Chondrocyte (in vitro differentiated cells): ENCODE results near the gene DUSP22. TPM values are rescaled to one million over a fixed set of nuclear protein-coding genes. Genes with fewer than 3 reads are reported as not detected.

Experiments
- DNase-seq: peaks from one replicate; pipeline ENCODE4 v3.0.0; 2021; ENCODE audit warnings: mixed read lengths, low spot score
- H3K27ac Mint-ChIP-seq: one replicate; pipeline ENCODE4 v1.8.0; 2021; ENCODE audit warnings: mild to moderate bottlenecking, moderate library complexity, mixed read lengths; ENCODE audit not compliant: unreplicated experiment
- H3K27me3 Mint-ChIP-seq: 2 replicates; pipeline ENCODE4 v1.8.0; 2021; ENCODE audit warnings: low read depth, mixed read lengths
- H3K36me3 Mint-ChIP-seq: 2 replicates; pipeline ENCODE4 v1.8.0; 2021; ENCODE audit warnings: low read depth, mixed read lengths
- H3K4me1 Mint-ChIP-seq: 2 replicates; pipeline ENCODE4 v1.8.0; 2021; ENCODE audit warnings: low read depth, mild to moderate bottlenecking, mixed read lengths
- H3K4me3 Mint-ChIP-seq: one replicate; pipeline ENCODE4 v1.8.0; 2021; ENCODE audit warnings: mild to moderate bottlenecking, moderate library complexity, mixed read lengths; ENCODE audit not compliant: unreplicated experiment
- H3K9me3 Mint-ChIP-seq: 2 replicates; pipeline ENCODE4 v1.8.0; 2021; ENCODE audit warnings: low read depth, mixed read lengths
- CTCF ChIP-seq: fragments of 200-600 bp; sonication (generic); IDR thresholded peaks from 2 replicates; pipeline ENCODE4 v1.5.0; 2021; ENCODE audit warnings: antibody characterized with exemption, mild to moderate bottlenecking, moderate library complexity
- total RNA-seq: library from RNA; stranded (reverse); gene quantifications from 3 replicates; pipeline ENCODE4 v1.2.1, GENCODE V29; 2021

Gene DUSP22
- total RNA-seq, 1 donor from 2014 or later, result 34.2 TPM

GRCh38 chr6:264626-265025 lies 27.7 kb upstream of the DUSP22 start:
- Mint-ChIP-seq H3K4me1 (no peaks in the 10 kb centered on the region), H3K9me3 (peaks cover 12% of the 10 kb centered on the region), H3K36me3 (no peaks in the 10 kb centered on the region), H3K27me3 (peaks cover 10% of the 10 kb centered on the region), H3K27ac (no peak overlapping the region), H3K4me3 (no peak overlapping the region)
- no peak for DNase-seq
- no peak for TF ChIP-seq CTCF

GRCh38 chr6:268394-268935 lies 23.8 kb upstream of the DUSP22 start:
- no peak overlapping the region for H3K27ac Mint-ChIP-seq
- no peaks in the 10 kb centered on the region for H3K4me1 Mint-ChIP-seq
- no peak overlapping the region for H3K4me3 Mint-ChIP-seq
- no peak for DNase-seq
- peaks cover 22% of the 10 kb centered on the region for H3K27me3 Mint-ChIP-seq
- TF ChIP-seq CTCF, result no peak
- no peaks in the 10 kb centered on the region for H3K36me3 Mint-ChIP-seq
- H3K9me3 Mint-ChIP-seq, result peaks cover 18% of the 10 kb centered on the region

- Mint-ChIP-seq H3K27me3 (peaks cover 21% of the 10 kb centered on the region), H3K36me3 (no peaks in the 10 kb centered on the region), H3K9me3 (peaks cover 18% of the 10 kb centered on the region), H3K4me3 (no peak overlapping the region), H3K27ac (no peak overlapping the region), H3K4me1 (no peaks in the 10 kb centered on the region)
- no peak for TF ChIP-seq CTCF
- DNase-seq, result no peak
Measured at GRCh38 chr6:273551-274058, 18.7 kb upstream of the DUSP22 start.

- peaks cover 10% of the 10 kb centered on the region for H3K27me3 Mint-ChIP-seq
- H3K36me3 Mint-ChIP-seq, result no peaks in the 10 kb centered on the region
- H3K4me1 Mint-ChIP-seq, result no peaks in the 10 kb centered on the region
- no peak overlapping the region for H3K4me3 Mint-ChIP-seq
- TF ChIP-seq CTCF, result no peak
- peaks cover 9% of the 10 kb centered on the region for H3K9me3 Mint-ChIP-seq
- no peak overlapping the region for H3K27ac Mint-ChIP-seq
- no peak for DNase-seq
Measured at GRCh38 chr6:277746-278145, 14.5 kb upstream of the DUSP22 start.

GRCh38 chr6:278494-278893 lies 13.8 kb upstream of the DUSP22 start:
- Mint-ChIP-seq H3K4me3 (no peak overlapping the region), H3K27me3 (peaks cover 13% of the 10 kb centered on the region), H3K27ac (no peak overlapping the region), H3K4me1 (no peaks in the 10 kb centered on the region), H3K36me3 (no peaks in the 10 kb centered on the region), H3K9me3 (peaks cover 7% of the 10 kb centered on the region)
- DNase-seq, result no peak
- no peak for TF ChIP-seq CTCF
